ENCODE results near the gene VSIR.

DNA sequence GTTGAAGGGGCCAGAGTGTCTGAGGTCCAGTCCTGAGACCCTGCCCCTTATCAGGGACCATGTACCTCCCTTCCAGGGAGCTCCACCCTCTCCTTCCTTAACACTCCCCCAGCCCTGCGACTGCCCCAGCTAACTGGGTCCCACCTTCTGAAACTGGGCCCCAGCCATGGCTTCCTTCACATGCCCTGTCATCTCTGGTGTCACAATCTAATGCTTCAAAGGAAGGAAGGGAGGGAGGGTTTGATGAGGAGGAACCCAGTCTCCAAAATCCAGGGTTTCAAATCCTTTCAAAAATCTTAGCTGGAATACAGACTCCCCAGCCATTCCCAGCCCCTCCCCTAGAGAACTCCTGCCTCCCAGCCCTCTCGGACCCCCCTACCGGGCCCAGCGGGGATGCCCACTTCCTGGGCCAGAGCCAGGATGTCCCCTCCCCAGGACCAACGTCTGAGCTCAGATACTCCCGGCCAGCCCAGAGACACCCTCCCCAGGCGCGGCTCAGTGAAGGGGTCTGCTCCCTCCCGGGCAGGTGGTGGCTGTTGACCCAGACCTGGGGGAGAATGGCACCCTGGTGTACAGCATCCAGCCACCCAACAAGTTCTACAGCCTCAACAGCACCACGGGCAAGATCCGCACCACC lies 71.7 kb downstream of the VSIR start:
- TF ChIP-seq CTCF (IDR thresholded peaks at IDR 0.05; ENCODE audit: low read depth, low read length) (no peak), POLR2A (IDR thresholded peaks at IDR 0.05; ENCODE audit: extremely low read depth, insufficient read length) (no peak), MYC (IDR thresholded peaks at IDR 0.05; ENCODE audit: low read depth, low read length) (no peak)
- TF ChIP-seq, protein P1, sequence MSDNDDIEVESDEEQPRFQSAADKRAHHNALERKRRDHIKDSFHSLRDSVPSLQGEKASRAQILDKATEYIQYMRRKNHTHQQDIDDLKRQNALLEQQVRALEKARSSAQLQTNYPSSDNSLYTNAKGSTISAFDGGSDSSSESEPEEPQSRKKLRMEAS (IDR thresholded peaks at IDR 0.05; ENCODE audit: low read depth, low read length): no peak
